H1 (cell line): Measurements from ENCODE around the gene BTBD9. TPM values are rescaled to one million over a fixed set of nuclear protein-coding genes. Genes with fewer than 3 reads are reported as not detected.

Experiments
- CTCF ChIA-PET: fragments of 300-600 bp; sonication (Branson Sonifier 250); formaldehyde crosslinking; loops from one replicate; lab custom pipeline; 2021; ENCODE audit not compliant: partially characterized antibody; lab: Charles Lee
- POLR2A ChIA-PET: fragments of 300-600 bp; sonication (Branson Sonifier 250); formaldehyde crosslinking; loops from one replicate; lab custom pipeline; 2021; ENCODE audit warnings: inconsistent platforms; ENCODE audit not compliant: partially characterized antibody; lab: Charles Lee
- DNase-seq, 2 experiments: peaks; one replicate each; pipeline versions ENCODE4 v3.0.0 to v3.0.0-alpha.2; 2010 to 2022; ENCODE audit warnings: low spot score in 2 of 2, low read depth in 1 of 2, mixed read lengths in 1 of 2
- FAIRE-seq: peaks from 2 replicates; lab custom pipeline; 2011; peaks lifted over from hg19 to GRCh38; lab: Jason Lieb, UNC
- H2AFZ ChIP-seq: 2 replicates; pipeline ENCODE4 v1.8.1; 2012; ENCODE audit warnings: low read length, inconsistent platforms
- H2AK5ac ChIP-seq: 2 replicates; pipeline ENCODE4 v1.6.1; 2013; ENCODE audit warnings: low read depth, low read length
- H2BK120ac ChIP-seq: replicated peaks from 2 replicates; pipeline ENCODE3; 2013; ENCODE audit warnings: low read depth, low read length, inconsistent platforms
- H2BK12ac ChIP-seq: 2 replicates; pipeline ENCODE4 v1.6.1; 2013; ENCODE audit warnings: low read depth, low read length
- H2BK15ac ChIP-seq: 2 replicates; pipeline ENCODE4 v1.6.1; 2013; ENCODE audit warnings: low read length
- H2BK20ac ChIP-seq: 2 replicates; pipeline ENCODE4 v1.6.1; 2013; ENCODE audit warnings: low read length
- H2BK5ac ChIP-seq: 2 replicates; pipeline ENCODE4 v1.6.1; 2013; ENCODE audit warnings: low read depth, low read length
- H3K14ac ChIP-seq: 2 replicates; pipeline ENCODE4 v1.6.1; 2013; ENCODE audit warnings: inconsistent platforms; ENCODE audit not compliant: insufficient read length
- H3K18ac ChIP-seq: 2 replicates; pipeline ENCODE4 v1.6.1; 2013; ENCODE audit warnings: low read length; ENCODE audit errors: extremely low read depth
- H3K23ac ChIP-seq: 2 replicates; pipeline ENCODE4 v1.6.1; 2013; ENCODE audit warnings: inconsistent platforms; ENCODE audit not compliant: insufficient read length
- H3K23me2 ChIP-seq: 2 replicates; pipeline ENCODE4 v1.6.1; 2013; ENCODE audit warnings: low read depth, low read length
- H3K27ac ChIP-seq: 2 replicates; pipeline ENCODE4 v1.6.1; 2011; ENCODE audit warnings: low read depth, low read length, inconsistent platforms
- H3K27me3 ChIP-seq, 4 experiments: replicated peaks in 1 of 4; 1 replicate in 1 of 4; 2 replicates in 3 of 4; pipeline versions ENCODE4 v1.6.1 to v1.8.1; 2011 to 2013; ENCODE audit warnings: low read length in 3 of 4, mild to moderate bottlenecking in 3 of 4, inconsistent platforms in 2 of 4, mixed read lengths in 2 of 4, moderate library complexity in 1 of 4; ENCODE audit not compliant: control insufficient read depth in 3 of 4, insufficient read depth in 3 of 4; ENCODE audit errors: extremely low read depth in 1 of 4
- H3K36me3 ChIP-seq, 4 experiments: 2 replicates each; pipeline versions ENCODE4 v1.6.1 to v1.8.1; 2011 to 2013; ENCODE audit warnings: mild to moderate bottlenecking in 4 of 4, low read length in 3 of 4, moderate library complexity in 2 of 4, control low read depth in 1 of 4, inconsistent platforms in 1 of 4; ENCODE audit not compliant: insufficient read depth in 4 of 4, control insufficient read depth in 2 of 4
- H3K4ac ChIP-seq: replicated peaks from 2 replicates; pipeline ENCODE3; 2013; ENCODE audit warnings: low read length, low read depth, mixed read lengths, inconsistent platforms; ENCODE audit not compliant: insufficient read length
- H3K4me1 ChIP-seq, 4 experiments: replicated peaks in 1 of 4; 1 replicate in 1 of 4; 2 replicates in 3 of 4; pipeline versions ENCODE4 v1.6.1 to v1.8.1; 2011 to 2013; ENCODE audit warnings: low read length in 3 of 4, inconsistent platforms in 2 of 4, mixed read lengths in 1 of 4; ENCODE audit not compliant: insufficient read depth in 4 of 4, control insufficient read depth in 3 of 4
- H3K4me2 ChIP-seq, 2 experiments: 2 replicates each; pipeline versions ENCODE4 v1.6.1 to v1.8.1; 2011 to 2013; ENCODE audit warnings: low read depth in 2 of 2, low read length in 2 of 2, control low read depth in 1 of 2, inconsistent platforms in 1 of 2, mild to moderate bottlenecking in 1 of 2; ENCODE audit not compliant: insufficient read depth in 1 of 2
- H3K4me3 ChIP-seq, 4 experiments: fragments of 200-600, 300-600 bp in 1 of 4; sonication (generic), shearing (Covaris generic), sonication (Bioruptor Twin) in 1 of 4; 2 replicates each; pipeline versions ENCODE4 v1.5.1 to v1.8.1; 2011 to 2016; ENCODE audit warnings: low read length in 4 of 4, low read depth in 3 of 4, control low read depth in 2 of 4, inconsistent platforms in 2 of 4, mild to moderate bottlenecking in 2 of 4, mixed read lengths in 1 of 4, moderate library complexity in 1 of 4; ENCODE audit not compliant: insufficient read depth in 2 of 4; ENCODE audit errors: extremely low read depth in 1 of 4
- H3K56ac ChIP-seq: replicated peaks from 2 replicates; pipeline ENCODE3; 2013; ENCODE audit warnings: low read depth, mild to moderate bottlenecking, mixed read lengths, low read length, inconsistent platforms; ENCODE audit not compliant: insufficient read length
- H3K79me1 ChIP-seq: 2 replicates; pipeline ENCODE4 v1.6.1; 2013; ENCODE audit warnings: low read depth, low read length, control low read depth
- H3K79me2 ChIP-seq, 2 experiments: 2 replicates each; pipeline versions ENCODE4 v1.6.1 to v1.8.1; 2012 to 2013; ENCODE audit warnings: low read length in 2 of 2, mild to moderate bottlenecking in 2 of 2, inconsistent platforms in 1 of 2; ENCODE audit not compliant: insufficient read depth in 2 of 2, control insufficient read depth in 1 of 2
- H3K9ac ChIP-seq, 4 experiments: replicated peaks in 1 of 4; 1 replicate in 1 of 4; 2 replicates in 3 of 4; pipeline versions ENCODE4 v1.6.1 to v1.8.1; 2011 to 2013; ENCODE audit warnings: low read depth in 3 of 4, low read length in 3 of 4, control low read depth in 2 of 4, mild to moderate bottlenecking in 2 of 4, moderate library complexity in 2 of 4, inconsistent platforms in 1 of 4; ENCODE audit errors: extremely low read depth in 1 of 4
- H3K9me3 ChIP-seq, 2 experiments: 2 replicates each; pipeline versions ENCODE4 v1.6.1 to v1.8.1; 2012 to 2013; ENCODE audit warnings: mild to moderate bottlenecking in 2 of 2, moderate library complexity in 2 of 2, control low read depth in 1 of 2, inconsistent platforms in 1 of 2, low read depth in 1 of 2, low read length in 1 of 2, mixed read lengths in 1 of 2; ENCODE audit not compliant: insufficient read depth in 2 of 2
- H4K20me1 ChIP-seq, 2 experiments: replicated peaks in 1 of 2; 2 replicates each; pipeline versions ENCODE3 to v1.8.1; 2011 to 2013; ENCODE audit warnings: inconsistent platforms in 2 of 2, low read length in 2 of 2, mild to moderate bottlenecking in 1 of 2; ENCODE audit not compliant: insufficient read depth in 2 of 2, control insufficient read depth in 1 of 2
- H4K5ac ChIP-seq: 2 replicates; pipeline ENCODE4 v1.6.1; 2013; ENCODE audit warnings: low read length, low read depth, mixed read lengths, inconsistent platforms; ENCODE audit not compliant: insufficient read length
- H4K8ac ChIP-seq: 2 replicates; pipeline ENCODE4 v1.8.0; 2013; ENCODE audit warnings: mild to moderate bottlenecking, moderate library complexity, low read length, inconsistent platforms; ENCODE audit not compliant: insufficient read depth; ENCODE audit errors: extremely low read depth
- H4K91ac ChIP-seq: replicated peaks from 2 replicates; pipeline ENCODE3; 2013; ENCODE audit warnings: low read length, mixed read lengths, inconsistent platforms; ENCODE audit not compliant: insufficient read length
- CHD1 ChIP-seq: IDR thresholded peaks from 2 replicates; pipeline ENCODE4 v1.6.1; 2012; ENCODE audit warnings: low read depth, low read length, improper control_type of control experiment
- EP300 ChIP-seq, 2 experiments: IDR thresholded peaks; 1 replicate in 1 of 2; 2 replicates in 1 of 2; pipeline ENCODE4 v1.6.1; 2011 to 2012; ENCODE audit warnings: low read depth in 2 of 2, low read length in 2 of 2, mild to moderate bottlenecking in 2 of 2, borderline replicate concordance in 1 of 2, inconsistent platforms in 1 of 2, moderate library complexity in 1 of 2
- HDAC6 ChIP-seq: IDR thresholded peaks from one replicate; pipeline ENCODE4 v1.7.1; 2012; ENCODE audit warnings: low read depth, mild to moderate bottlenecking, inconsistent platforms, low read length, moderate library complexity
- MAFK ChIP-seq: IDR thresholded peaks from 2 replicates; pipeline ENCODE4 v1.6.1; 2012; ENCODE audit warnings: low read depth, mild to moderate bottlenecking, improper control_type of control experiment, low read length
- SRF ChIP-seq: IDR thresholded peaks from 2 replicates; pipeline ENCODE4 v1.6.1; 2011; ENCODE audit warnings: mild to moderate bottlenecking, low read depth, low read length, moderate library complexity
- TBP ChIP-seq: IDR thresholded peaks from 2 replicates; pipeline ENCODE4 v1.6.1; 2011; ENCODE audit warnings: low read depth, low read length, improper control_type of control experiment
- YY1 ChIP-seq: IDR thresholded peaks from 2 replicates; pipeline ENCODE4 v1.6.1; 2011; ENCODE audit warnings: low read depth, mild to moderate bottlenecking, low read length
- WGBS, 2 experiments: shearing (Covaris generic) in 1 of 2; methylation state at CpG; one replicate each; pipeline versions ENCODE4 v1.1.6 to v1.1.7; 2013 to 2015; ENCODE audit warnings: low lambda C conversion rate in 2 of 2, mixed read lengths in 2 of 2, inconsistent platforms in 1 of 2, low coverage in 1 of 2, missing lambda C conversion rate in 1 of 2; ENCODE audit not compliant: insufficient replicate concordance in 2 of 2, insufficient coverage in 1 of 2, insufficient read length in 1 of 2; ENCODE audit errors: extremely low coverage in 1 of 2, missing lambda C conversion rate in 1 of 2; 5-methylcytosine and 5-hydroxymethylcytosine counted together
- polyA plus RNA-seq, 7 experiments: library from polyadenylated mRNA; depleted of rRNA in 3 of 7; stranded (reverse) in 5 of 7; unstranded in 2 of 7; fragments of >200 nt in 5 of 7; fragments of 200-250 nt in 2 of 7; gene quantifications; 1 replicate in 5 of 7; 2 replicates in 1 of 7; 4 replicates in 1 of 7; pipeline versions ENCODE4 v1.2.1 to v1.2.3, GENCODE V29; 2011 to 2013; ENCODE audit warnings: missing spikeins in 2 of 7, mixed read lengths in 2 of 7
- total RNA-seq: library from RNA; stranded (reverse); fragmentation: NEBNext Ultra II Directional; extraction: Animal tissue kit (Norgen Biotek cat#: 25700); gene quantifications from 2 replicates; pipeline ENCODE4 v1.2.1, GENCODE V29; 2021
- TF ChIP-seq, protein P1 (sequence below): IDR thresholded peaks from 2 replicates; pipeline ENCODE4 v1.6.1; 2011; ENCODE audit warnings: low read length, improper control_type of control experiment

Gene BTBD9
- total and polyA plus RNA-seq, 2 of the 8 experiments (the other 6 are each of a cell fraction or from before 2014, with no cell fraction given): 0.92 to 4.1 TPM

GRCh38 chr6:38400101-38400500 is 239.6 kb downstream of the BTBD9 start:
- Histone ChIP-seq H2BK120ac (no peak overlapping the region), H2BK20ac (no peak overlapping the region), H3K9me3 (no peaks in the 10 kb centered on the region), H3K23ac (no peak overlapping the region), H3K4me1 (no peaks in the 10 kb centered on the region), H2BK5ac (no peak overlapping the region), H4K20me1 (no peaks in the 10 kb centered on the region), H3K18ac (no peak overlapping the region), H3K36me3 (no peaks in the 10 kb centered on the region; a peak in 1 of 8 replicates), H3K79me2 (no peaks in the 10 kb centered on the region), H3K23me2 (no peaks in the 10 kb centered on the region), H4K8ac (no peak overlapping the region), H2AFZ (no peak overlapping the region), H2BK15ac (no peak overlapping the region), H3K56ac (no peak overlapping the region), H4K5ac (no peak overlapping the region), H3K4me3 (no peak overlapping the region), H4K91ac (no peak overlapping the region), H2BK12ac (no peak overlapping the region), H3K27me3 (no peaks in the 10 kb centered on the region), H3K9ac (no peak overlapping the region), H2AK5ac (no peak overlapping the region), H3K14ac (no peak overlapping the region), H3K79me1 (no peaks in the 10 kb centered on the region), H3K4ac (no peak overlapping the region), H3K27ac (no peak overlapping the region), H3K4me2 (no peak overlapping the region)
- ChIA-PET POLR2A (no interaction called here), CTCF (no interaction called here)
- DNase-seq: no peak
- no peak for FAIRE-seq
- TF ChIP-seq TBP: no peak
- no peak for TF ChIP-seq YY1
- TF ChIP-seq EP300 (IDR thresholded peaks at IDR 0.05; ENCODE audit: borderline replicate concordance in 1 of 2, low read depth in 2 of 2, low read length in 2 of 2): no peak
- TF ChIP-seq, protein P1, sequence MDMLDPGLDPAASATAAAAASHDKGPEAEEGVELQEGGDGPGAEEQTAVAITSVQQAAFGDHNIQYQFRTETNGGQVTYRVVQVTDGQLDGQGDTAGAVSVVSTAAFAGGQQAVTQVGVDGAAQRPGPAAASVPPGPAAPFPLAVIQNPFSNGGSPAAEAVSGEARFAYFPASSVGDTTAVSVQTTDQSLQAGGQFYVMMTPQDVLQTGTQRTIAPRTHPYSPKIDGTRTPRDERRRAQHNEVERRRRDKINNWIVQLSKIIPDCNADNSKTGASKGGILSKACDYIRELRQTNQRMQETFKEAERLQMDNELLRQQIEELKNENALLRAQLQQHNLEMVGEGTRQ: no peak
- no peak for TF ChIP-seq CHD1
- no peak for TF ChIP-seq HDAC6
- no peak for TF ChIP-seq SRF
- TF ChIP-seq MAFK: no peak
- WGBS, 2 experiments: 86% methylated on average over 3 of the region's 3 CpGs; no CpG with 5 or more reads in 1 of the 2 experiments
